LNCAP (cell line): ENCODE results near the gene CD22.

Experiments
- CTCF ChIP-seq: fragments of 450-650 bp; IDR thresholded peaks from 2 replicates; pipeline ENCODE4 v1.5.1; 2017; ENCODE audit warnings: mild to moderate bottlenecking

The CD22 gene

DNA sequence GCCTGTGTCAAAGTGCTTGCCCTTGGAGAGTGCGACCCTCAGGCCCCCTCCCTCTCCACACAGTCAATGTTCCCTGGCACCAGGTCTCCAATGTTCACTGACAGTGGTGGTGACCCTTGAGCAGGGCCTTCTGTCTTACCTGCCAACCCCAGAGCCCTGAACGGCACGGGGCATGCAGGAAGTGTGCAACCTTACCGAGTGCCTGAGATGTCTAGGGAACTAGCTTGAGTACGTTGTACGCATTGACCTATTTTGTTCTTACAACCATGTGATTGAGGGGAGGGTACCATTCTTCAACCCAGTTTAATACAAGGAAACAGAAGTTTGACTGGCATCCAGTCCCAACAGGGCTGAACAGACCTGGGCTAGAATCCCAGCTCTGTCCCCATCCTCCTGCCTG, 23.8 kb upstream of the CD22 start:
- TF ChIP-seq CTCF: no peak

DNA sequence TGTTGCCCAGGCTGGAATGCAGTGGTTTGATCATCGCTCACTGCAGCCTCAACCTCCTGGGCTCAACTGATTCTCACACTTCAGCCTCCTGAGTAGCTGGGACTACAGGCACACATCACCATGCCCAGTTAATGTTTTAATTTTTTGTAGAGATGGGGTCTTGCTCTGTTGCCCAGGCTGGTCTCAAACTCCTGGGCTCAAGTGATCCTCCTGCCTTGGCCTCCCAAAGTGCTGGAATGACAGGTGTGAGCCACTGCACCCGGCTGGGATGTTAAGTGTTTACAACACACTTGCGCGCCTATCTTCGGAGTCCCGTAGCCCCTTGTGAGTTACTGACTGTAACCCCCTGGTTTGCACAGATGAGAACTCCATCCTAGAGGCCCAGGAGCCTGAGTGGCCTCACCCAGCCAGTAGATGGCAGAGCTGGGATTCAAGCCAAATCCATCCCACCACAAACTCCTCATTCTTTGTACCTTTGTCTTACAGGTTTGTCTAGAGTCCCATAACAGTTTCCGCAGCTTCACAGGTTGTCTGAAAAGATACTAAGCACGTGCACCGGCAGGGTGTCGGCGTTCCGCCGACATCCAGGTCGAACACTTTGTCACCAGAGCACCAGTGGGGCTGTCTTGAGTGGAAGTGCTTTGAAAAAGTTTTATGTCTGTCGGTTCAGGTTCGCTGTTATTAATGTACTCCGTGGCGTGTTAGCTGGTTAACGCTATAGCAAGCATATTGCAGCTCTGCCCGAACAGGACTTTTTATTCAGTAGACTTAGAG, 22.3 kb upstream of the CD22 start:
- TF ChIP-seq CTCF: no peak

DNA sequence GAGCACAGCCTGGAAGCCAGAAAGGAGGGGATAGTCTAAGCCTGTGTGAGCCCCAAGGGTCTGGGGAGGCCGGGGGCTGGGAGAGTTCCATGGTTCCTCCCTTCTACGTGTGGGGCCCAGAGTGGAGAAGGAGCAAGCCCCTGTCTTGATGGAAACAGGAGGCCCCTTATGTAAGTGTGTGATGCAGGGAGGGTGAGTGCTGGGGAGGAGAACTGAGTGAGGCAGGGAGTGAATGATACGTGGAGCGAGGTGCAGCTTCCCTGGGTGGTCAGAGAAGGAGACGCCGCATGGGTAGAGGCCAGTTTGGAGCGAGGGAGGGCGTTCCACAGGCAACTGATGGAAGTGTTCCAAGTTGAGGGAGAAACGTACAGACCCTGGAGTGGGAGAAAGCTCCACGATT, 21.1 kb upstream of the CD22 start:
- TF ChIP-seq CTCF: no peak

DNA sequence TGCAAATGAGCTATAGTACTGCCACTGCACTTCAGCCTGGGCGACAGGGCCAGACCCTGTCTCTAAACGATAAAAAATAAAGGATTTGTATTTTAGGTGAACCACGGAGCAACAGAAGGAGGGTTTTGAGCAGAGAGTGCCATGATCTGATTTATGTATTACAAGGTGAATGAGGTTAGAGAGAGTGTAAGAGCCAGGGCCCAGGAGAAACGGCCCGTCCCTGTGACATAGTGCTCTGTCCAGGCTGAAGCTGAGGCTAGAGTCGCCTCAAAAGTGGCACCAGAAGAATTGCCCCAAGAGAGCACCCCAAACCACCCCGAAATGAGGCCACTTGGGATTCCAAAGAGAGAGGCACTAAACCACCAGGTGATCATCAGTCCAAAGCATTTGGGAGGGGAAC, 20.1 kb upstream of the CD22 start:
- TF ChIP-seq CTCF: no peak

GRCh38 chr19:35309481-35310279, 19.3 kb upstream of the CD22 start:
- TF ChIP-seq CTCF: no peak

- no peak for TF ChIP-seq CTCF
Observed at GRCh38 chr19:35310331-35310730, 18.7 kb upstream of the CD22 start.

GRCh38 chr19:35310811-35311465, 18.0 kb upstream of the CD22 start:
- TF ChIP-seq CTCF: no peak
